GM19239 (cell line): ENCODE results near the gene DET1.
"Not testable (repeated sequence)": the region's sequence is repeated elsewhere in the genome, so short reads cannot be mapped to it uniquely, and the experiment has no call there.

Experiments used
- DNase-seq: peaks from one replicate; pipeline ENCODE4 v3.0.0; 2011; ENCODE audit warnings: low spot score; ENCODE audit not compliant: insufficient read length
- FAIRE-seq: peaks from 2 replicates; lab custom pipeline; 2011; peaks lifted over from hg19 to GRCh38; lab: Jason Lieb, UNC

The DET1 gene

GRCh38 chr15:88469321-88469720 lies 77.2 kb downstream of the DET1 start:
- no peak for DNase-seq
- no peak for FAIRE-seq

- FAIRE-seq, DNase-seq: not testable (repeated sequence)
These were observed 77.8 kb downstream of the DET1 start for GRCh38 chr15:88468721-88469120.

GRCh38 chr15:88467935-88468528 lies 78.4 kb downstream of the DET1 start:
- FAIRE-seq = no peak
- DNase-seq = no peak

GRCh38 chr15:88467073-88467934 lies 79.2 kb downstream of the DET1 start, which contains the start of the genes MRPL46 and MRPS11:
MRPL46 (minus strand) TSS chr15:88467388; CDS start chr15:88467377, 11 bp downstream.
MRPS11 (plus strand) TSS chr15:88467708; CDS start chr15:88467718, 10 bp downstream.
- peak; percentile 77 for FAIRE-seq

GRCh38 chr15:88465633-88466224 lies 80.8 kb downstream of the DET1 start:
- DNase-seq (no peak), FAIRE-seq (no peak)

More at GRCh38 chr15:88467073-88467934, 79.2 kb downstream of the DET1 start, which contains the start of the genes MRPL46 and MRPS11:
- DNase-seq = peak; percentile 71

- FAIRE-seq (no peak), DNase-seq (no peak)
These were observed 82.5 kb downstream of the DET1 start for GRCh38 chr15:88463870-88464532.
